Uterus (tissue), 4 donors: ENCODE data around the gene PEAR1. TPM values are rescaled to one million over a fixed set of nuclear protein-coding genes. Genes with fewer than 3 reads are reported as not detected.

Source experiments
- DNase-seq, 2 donors: peaks; one replicate each; pipeline ENCODE4 v3.0.0-alpha.2; 2019 to 2020
- H3K27ac ChIP-seq, 2 donors: fragments of 200-600 bp; sonication (generic); 1 replicate in 1 of 2; 2 replicates in 1 of 2; pipeline ENCODE4 v1.5.1; 2016 to 2018
- H3K27me3 ChIP-seq, 2 donors: fragments of 200-600 bp; sonication (generic); one replicate each; pipeline ENCODE4 v1.5.1; 2018 to 2019; ENCODE audit warnings: control low read depth in 1 of 2
- H3K36me3 ChIP-seq, 2 donors: fragments of 200-600 bp; sonication (generic); one replicate each; pipeline ENCODE4 v1.5.1; 2019; ENCODE audit warnings: control low read depth in 1 of 2
- H3K4me1 ChIP-seq, 2 donors: fragments of 200-600 bp; sonication (generic); one replicate each; pipeline ENCODE4 v1.5.1; 2018 to 2019; ENCODE audit warnings: control low read depth in 1 of 2
- H3K4me3 ChIP-seq, 2 donors: fragments of 200-600 bp; sonication (generic); 1 replicate in 1 of 2; 2 replicates in 1 of 2; pipeline ENCODE4 v1.5.1; 2018 to 2019; ENCODE audit warnings: mild to moderate bottlenecking in 1 of 2
- H3K9me3 ChIP-seq, 2 donors: fragments of 200-600 bp; sonication (generic); one replicate each; pipeline ENCODE4 v1.5.1; 2019; ENCODE audit warnings: control low read depth in 1 of 2
- POLR2A ChIP-seq, 2 donors: fragments of 450-650 bp; IDR thresholded peaks; one replicate each; pipeline ENCODE4 v1.6.1; 2016; ENCODE audit warnings: antibody characterized with exemption in 2 of 2, mild to moderate bottlenecking in 1 of 2, moderate library complexity in 1 of 2
- intact Hi-C: fragments of 100-400 bp; cut with DNase I; formaldehyde crosslinking; loops from one replicate; pipeline ENCODE4 v1.15.1; 2023; ENCODE audit warnings: low total_unique reads
- total RNA-seq, 4 donors: library from RNA; depleted of rRNA in 3 of 4; stranded (reverse); fragments of >200 nt in 3 of 4; gene quantifications; one replicate each; pipeline versions ENCODE4 v1.1.0 to v1.2.4, GENCODE V29; 2014 to 2023
- TF ChIP-seq, protein P1 (sequence below), 4 experiments: fragments of 200-600 bp in 2 of 4; fragments of 450-650 bp in 2 of 4; sonication (generic) in 2 of 4; IDR thresholded peaks; one replicate each; pipeline ENCODE4 v1.5.1; 2016 to 2019; ENCODE audit warnings: antibody characterized with exemption in 4 of 4, mild to moderate bottlenecking in 2 of 4, moderate library complexity in 1 of 4
- donor health status: DM: yes; HTN: yes; CAD: no.

Gene PEAR1
- total RNA-seq, 4 donors from 2014 or later = 7.4 to 41.8 (median 17.9) TPM

DNA sequence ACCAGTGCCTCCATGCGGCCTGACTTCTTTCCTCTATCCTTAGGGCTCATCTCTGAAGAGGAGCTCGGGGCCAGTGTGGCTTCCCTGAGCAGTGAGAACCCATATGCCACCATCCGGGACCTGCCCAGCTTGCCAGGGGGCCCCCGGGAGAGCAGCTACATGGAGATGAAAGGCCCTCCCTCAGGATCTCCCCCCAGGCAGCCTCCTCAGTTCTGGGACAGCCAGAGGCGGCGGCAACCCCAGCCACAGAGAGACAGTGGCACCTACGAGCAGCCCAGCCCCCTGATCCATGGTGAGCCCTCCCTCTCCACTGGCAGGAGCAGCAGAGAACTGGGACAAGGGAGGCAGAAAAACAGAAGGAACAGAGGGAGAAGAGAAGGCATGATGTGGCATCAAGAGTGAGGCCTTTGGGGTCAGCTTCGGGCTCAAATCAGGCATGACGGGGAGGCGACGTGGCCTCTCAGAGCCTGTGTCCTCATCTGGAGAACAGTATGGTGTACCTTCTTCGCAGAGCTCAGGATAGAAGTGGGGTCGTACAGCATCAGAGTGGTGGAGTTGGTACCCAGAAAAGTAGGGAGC lies 20.4 kb downstream of the PEAR1 start:
- no peak for DNase-seq
- intact Hi-C loops = no loop called here
- H3K4me1 ChIP-seq = no peaks in the 10 kb centered on the region
- no peaks in the 10 kb centered on the region for H3K27me3 ChIP-seq
- no peak for TF ChIP-seq POLR2A (IDR thresholded peaks at IDR 0.05)
- TF ChIP-seq, protein P1, sequence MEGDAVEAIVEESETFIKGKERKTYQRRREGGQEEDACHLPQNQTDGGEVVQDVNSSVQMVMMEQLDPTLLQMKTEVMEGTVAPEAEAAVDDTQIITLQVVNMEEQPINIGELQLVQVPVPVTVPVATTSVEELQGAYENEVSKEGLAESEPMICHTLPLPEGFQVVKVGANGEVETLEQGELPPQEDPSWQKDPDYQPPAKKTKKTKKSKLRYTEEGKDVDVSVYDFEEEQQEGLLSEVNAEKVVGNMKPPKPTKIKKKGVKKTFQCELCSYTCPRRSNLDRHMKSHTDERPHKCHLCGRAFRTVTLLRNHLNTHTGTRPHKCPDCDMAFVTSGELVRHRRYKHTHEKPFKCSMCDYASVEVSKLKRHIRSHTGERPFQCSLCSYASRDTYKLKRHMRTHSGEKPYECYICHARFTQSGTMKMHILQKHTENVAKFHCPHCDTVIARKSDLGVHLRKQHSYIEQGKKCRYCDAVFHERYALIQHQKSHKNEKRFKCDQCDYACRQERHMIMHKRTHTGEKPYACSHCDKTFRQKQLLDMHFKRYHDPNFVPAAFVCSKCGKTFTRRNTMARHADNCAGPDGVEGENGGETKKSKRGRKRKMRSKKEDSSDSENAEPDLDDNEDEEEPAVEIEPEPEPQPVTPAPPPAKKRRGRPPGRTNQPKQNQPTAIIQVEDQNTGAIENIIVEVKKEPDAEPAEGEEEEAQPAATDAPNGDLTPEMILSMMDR (IDR thresholded peaks at IDR 0.05) = no peak
- H3K36me3 ChIP-seq = no peaks in the 10 kb centered on the region
- H3K9me3 ChIP-seq = no peaks in the 10 kb centered on the region
- H3K4me3 ChIP-seq = no peak overlapping the region
- no peak overlapping the region for H3K27ac ChIP-seq

DNA sequence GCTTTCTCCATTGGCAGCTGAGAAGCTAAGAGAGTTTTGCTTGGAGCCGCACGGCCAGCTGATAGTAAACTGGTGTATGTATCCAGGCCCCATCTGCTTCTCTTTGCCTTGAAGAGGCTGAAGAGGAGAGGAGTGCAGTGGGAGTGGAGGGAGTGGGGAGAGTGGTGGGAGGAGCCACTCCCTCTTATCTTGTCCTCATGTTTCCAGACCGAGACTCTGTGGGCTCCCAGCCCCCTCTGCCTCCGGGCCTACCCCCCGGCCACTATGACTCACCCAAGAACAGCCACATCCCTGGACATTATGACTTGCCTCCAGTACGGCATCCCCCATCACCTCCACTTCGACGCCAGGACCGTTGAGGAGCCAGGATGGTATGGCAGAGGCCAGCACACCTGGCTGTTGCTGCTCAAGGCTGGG lies 20.9 kb downstream of the PEAR1 start:
- H3K9me3 ChIP-seq = no peaks in the 10 kb centered on the region
- H3K27ac ChIP-seq = no peak overlapping the region
- H3K4me3 ChIP-seq = no peak overlapping the region
- no peaks in the 10 kb centered on the region for H3K36me3 ChIP-seq
- H3K4me1 ChIP-seq = no peaks in the 10 kb centered on the region
- TF ChIP-seq POLR2A (IDR thresholded peaks at IDR 0.05) = no peak
- TF ChIP-seq, protein P1 (IDR thresholded peaks at IDR 0.05) = no peak
- DNase-seq = no peak
- intact Hi-C loops = no loop called here
- no peaks in the 10 kb centered on the region for H3K27me3 ChIP-seq

DNA sequence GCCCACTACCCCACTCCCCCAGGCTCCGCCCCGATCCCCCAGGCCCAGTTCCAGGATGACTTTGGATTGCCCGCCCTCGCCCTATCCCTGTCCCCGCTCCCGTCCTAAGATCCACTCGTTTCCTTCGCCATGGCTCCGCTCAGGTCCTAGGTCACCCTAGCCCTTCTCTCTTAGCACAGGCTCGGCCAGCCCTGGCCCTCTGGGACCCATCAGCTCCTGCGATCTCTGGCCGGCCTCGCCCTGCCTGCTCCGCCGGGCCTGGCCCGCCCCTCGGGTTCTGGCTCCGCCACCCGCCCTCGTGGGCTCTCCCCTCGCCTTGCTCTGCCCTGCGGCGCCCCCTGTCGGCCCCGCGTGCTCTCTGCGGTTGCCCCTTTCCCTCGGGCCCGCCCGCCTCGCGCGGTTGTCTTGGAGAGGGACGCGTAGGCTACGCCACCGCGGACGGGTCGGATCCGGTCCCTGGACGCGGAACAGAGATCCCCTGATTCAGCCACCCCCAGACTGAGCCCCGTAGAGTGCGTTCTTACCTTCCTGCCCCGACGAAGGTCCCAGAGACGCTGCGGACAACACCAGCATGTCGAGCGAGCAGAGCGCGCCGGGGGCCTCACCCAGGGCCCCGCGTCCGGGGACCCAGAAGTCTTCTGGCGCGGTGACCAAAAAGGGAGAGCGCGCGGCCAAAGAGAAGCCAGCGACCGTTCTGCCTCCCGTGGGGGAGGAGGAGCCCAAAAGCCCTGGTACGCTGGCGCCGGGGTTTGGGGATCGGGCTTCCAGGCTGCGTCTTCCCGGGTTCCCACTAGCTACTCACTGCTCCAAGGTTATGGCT lies 26.9 kb downstream of the PEAR1 start, which contains the start of gene LRRC71:
Gene LRRC71, plus strand, starts transcription at position 400 of the 820 bp plus-strand sequence. Its CDS starts 172 bp downstream, at position 572.
- no peaks in the 10 kb centered on the region for H3K9me3 ChIP-seq
- peaks cover 4 to 14% of the 10 kb centered on the region in 2 donors for H3K27me3 ChIP-seq
- no peaks in the 10 kb centered on the region for H3K36me3 ChIP-seq
- peaks cover 0 to 9% of the 10 kb centered on the region in 2 donors for H3K4me1 ChIP-seq
- no peak within 1 kb of the TSS for H3K4me3 ChIP-seq
- DNase-seq = peak; percentile 64 to 79
- H3K27ac ChIP-seq = no peak within 1 kb of the TSS
- TF ChIP-seq, protein P1 (IDR thresholded peaks at IDR 0.05) = peak; percentile 64 to 96 (median 80)
- TF ChIP-seq POLR2A (IDR thresholded peaks at IDR 0.05) = no peak
- intact Hi-C loops = no loop called here

DNA sequence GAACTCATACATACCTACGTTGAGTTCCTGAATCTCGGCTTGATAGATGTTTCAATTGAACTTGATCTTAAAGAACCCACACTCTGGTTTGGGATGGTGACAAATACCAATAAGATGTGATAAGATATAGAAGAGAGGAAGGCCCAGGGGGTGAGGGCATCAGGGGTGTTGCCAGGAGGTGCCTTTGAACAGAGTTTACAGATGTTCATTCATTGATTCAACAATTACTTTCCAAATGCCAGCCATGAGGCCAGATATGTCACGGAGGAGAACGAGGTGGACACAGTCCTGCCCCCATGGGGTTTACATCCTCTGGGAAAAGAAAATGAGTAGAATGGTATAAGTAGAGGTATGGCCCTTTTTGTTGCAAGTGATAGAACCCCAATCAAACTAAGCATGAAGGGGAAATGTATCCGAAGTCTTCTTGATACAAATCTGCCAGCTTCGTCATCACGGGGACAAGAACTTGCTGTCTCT lies 27.6 kb downstream of the PEAR1 start:
- H3K27me3 ChIP-seq = peaks cover 4 to 14% of the 10 kb centered on the region in 2 donors
- TF ChIP-seq, protein P1 (IDR thresholded peaks at IDR 0.05) = no peak
- TF ChIP-seq POLR2A (IDR thresholded peaks at IDR 0.05) = no peak
- intact Hi-C loops = no loop called here
- H3K36me3 ChIP-seq = no peaks in the 10 kb centered on the region
- H3K27ac ChIP-seq = no peak overlapping the region
- H3K4me1 ChIP-seq = peaks cover 0 to 9% of the 10 kb centered on the region in 2 donors
- no peak for DNase-seq
- H3K9me3 ChIP-seq = no peaks in the 10 kb centered on the region
- no peak overlapping the region for H3K4me3 ChIP-seq
